Epithelial cell of esophagus (primary cell): ENCODE measurements around the gene CREB3.

Experiments
- DNase-seq: peaks from one replicate; pipeline ENCODE4 v3.0.0; 2010; ENCODE audit warnings: low read depth
- H3K4me3 ChIP-seq: 2 replicates; pipeline ENCODE4 v1.5.1; 2011; ENCODE audit warnings: mild to moderate bottlenecking, low read length, control low read depth
- TF ChIP-seq, protein P1 (sequence below): IDR thresholded peaks from 2 replicates; pipeline ENCODE4 v1.5.1; 2011; ENCODE audit warnings: low read depth, mild to moderate bottlenecking, low read length, control low read depth, inconsistent platforms; ENCODE audit not compliant: insufficient read depth; ENCODE audit errors: missing control alignments

CREB3 gene, protein sequence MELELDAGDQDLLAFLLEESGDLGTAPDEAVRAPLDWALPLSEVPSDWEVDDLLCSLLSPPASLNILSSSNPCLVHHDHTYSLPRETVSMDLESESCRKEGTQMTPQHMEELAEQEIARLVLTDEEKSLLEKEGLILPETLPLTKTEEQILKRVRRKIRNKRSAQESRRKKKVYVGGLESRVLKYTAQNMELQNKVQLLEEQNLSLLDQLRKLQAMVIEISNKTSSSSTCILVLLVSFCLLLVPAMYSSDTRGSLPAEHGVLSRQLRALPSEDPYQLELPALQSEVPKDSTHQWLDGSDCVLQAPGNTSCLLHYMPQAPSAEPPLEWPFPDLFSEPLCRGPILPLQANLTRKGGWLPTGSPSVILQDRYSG

DNA sequence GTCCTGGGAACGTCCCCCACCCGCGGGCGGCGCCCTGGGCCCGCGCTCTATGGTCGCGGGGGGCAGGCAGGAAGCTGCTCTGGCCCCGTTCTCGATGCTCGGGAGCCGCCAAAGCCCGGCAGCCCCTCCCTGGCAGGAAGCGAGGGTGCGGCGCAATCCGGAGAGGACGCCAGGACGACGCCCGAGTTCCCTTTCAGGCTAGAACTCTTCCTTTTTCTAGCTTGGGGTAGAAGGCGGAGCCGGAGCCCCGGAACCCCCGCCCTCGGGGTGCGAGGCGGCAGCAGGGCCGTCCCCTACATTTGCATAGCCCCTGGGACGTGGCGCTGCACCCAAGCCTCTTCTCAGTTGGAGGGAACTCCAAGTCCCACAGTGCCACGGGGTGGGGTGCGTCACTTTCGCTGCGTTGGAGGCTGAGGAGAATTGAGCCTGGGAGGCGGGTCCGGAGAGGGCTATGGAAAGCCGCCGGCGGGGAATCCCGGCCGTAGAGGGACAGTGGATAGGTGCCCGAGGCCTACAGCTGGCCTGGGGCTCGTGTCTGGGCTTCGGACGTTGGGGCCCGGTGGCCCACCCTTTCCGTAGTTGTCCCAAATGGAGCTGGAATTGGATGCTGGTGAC, at the start of gene CREB3, which contains the start of gene TLN1:
CREB3 (plus strand) TSS at position 482 of the 615 bp plus-strand sequence; CDS start at position 589, 107 bp downstream.
TLN1 (minus strand) TSS at position 11 of the 615 bp plus-strand sequence. CDS start 6,501 bp downstream, outside the sequence.
- TF ChIP-seq, protein P1, sequence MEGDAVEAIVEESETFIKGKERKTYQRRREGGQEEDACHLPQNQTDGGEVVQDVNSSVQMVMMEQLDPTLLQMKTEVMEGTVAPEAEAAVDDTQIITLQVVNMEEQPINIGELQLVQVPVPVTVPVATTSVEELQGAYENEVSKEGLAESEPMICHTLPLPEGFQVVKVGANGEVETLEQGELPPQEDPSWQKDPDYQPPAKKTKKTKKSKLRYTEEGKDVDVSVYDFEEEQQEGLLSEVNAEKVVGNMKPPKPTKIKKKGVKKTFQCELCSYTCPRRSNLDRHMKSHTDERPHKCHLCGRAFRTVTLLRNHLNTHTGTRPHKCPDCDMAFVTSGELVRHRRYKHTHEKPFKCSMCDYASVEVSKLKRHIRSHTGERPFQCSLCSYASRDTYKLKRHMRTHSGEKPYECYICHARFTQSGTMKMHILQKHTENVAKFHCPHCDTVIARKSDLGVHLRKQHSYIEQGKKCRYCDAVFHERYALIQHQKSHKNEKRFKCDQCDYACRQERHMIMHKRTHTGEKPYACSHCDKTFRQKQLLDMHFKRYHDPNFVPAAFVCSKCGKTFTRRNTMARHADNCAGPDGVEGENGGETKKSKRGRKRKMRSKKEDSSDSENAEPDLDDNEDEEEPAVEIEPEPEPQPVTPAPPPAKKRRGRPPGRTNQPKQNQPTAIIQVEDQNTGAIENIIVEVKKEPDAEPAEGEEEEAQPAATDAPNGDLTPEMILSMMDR = no peak
- DNase-seq = peak; percentile 99
- H3K4me3 ChIP-seq = peak within 1 kb of the TSS; percentile 87

- DNase-seq = no peak
- TF ChIP-seq, protein P1 = no peak
- H3K4me3 ChIP-seq = no peak overlapping the region
These were observed 49.1 kb upstream of the CREB3 start for GRCh38 chr9:35683323-35683722.

DNA sequence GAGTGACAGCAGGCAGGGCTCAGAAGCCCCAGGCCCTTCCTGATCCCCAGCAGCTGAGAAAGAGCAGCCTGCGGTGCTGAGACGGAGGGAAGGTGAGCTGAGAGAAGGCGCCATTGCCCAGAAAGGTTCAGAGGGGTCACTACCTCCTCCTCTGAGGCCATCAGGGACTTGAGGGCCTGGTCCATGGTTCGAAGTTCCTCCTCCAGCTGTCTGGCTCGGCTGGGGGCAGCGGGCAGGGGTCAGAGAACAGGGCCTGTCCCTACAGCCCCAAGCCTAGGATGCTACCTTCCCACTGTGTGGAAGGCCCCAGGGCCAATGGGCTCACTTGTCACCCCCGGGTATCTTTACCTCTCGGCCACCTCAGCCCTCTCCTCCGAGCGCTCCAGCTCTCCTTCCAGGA, 47.5 kb upstream of the CREB3 start:
- H3K4me3 ChIP-seq = no peak overlapping the region
- DNase-seq = no peak
- TF ChIP-seq, protein P1 = no peak

DNA sequence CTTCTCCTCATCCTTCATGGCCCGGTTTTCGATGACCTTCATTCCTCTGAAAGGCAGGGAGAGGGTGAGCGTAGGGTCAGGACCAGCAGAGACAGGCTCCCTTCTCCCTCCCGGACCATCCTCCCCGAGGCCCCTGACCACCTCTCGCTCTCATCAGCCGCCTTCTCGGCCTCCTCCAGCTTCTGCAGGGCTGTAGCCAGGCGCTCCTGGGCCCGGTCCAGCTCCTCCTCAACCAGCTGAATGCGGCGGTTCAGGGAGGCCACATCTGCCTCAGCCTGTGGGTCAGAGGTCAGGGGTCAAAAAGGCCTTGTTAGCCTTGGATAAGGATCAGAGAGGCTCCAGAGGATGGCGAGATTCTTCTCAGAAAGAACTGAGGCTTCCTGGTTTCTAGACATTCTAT, 47.0 kb upstream of the CREB3 start:
- H3K4me3 ChIP-seq = no peak overlapping the region
- TF ChIP-seq, protein P1 = no peak
- DNase-seq = no peak

DNA sequence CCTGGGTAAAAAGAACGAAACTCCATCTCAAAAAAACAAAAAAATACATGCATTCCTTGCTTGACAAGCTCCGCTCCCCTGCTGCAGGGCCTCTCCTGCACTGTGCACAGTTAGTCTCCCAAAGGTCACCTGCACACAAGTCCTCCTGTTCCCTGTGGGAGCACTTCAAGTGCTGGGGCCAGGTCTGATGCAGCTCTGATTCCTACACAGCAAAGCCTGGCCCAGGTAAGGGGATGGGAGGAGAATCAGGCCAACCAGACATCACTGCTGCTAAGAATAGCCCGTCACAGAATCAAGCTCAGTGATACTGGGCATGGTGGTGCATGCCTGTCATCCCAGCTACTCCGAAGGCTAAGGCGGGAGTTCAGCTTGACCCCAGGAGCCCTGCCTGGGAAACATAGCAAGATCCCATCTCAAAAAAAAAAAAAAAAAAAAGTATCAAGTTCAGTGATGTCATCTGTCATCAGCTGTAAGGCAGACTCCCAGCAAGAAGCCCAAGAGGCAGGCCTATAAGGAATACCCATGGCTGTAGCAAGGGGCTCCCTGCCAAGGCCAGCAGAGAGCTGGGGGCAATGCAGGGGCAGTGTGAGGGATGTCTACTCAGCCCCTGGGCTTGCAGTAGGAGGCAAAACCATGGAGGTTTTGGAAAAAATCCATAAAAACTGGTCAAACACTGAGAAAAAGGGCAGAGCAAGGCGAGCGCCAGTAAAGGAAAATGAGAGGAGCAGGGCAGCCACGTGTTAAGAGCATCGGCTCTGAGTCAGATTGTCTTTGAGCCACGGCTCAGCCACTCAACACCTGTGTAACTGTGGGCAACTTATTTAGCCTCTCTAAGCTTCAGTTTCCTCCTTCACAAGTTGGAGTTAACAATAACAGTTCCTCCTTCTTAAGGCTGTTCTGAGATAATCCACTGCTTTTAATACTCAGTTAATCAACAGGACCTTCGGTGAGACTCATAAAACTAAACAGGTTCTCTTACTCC, 46.0 kb upstream of the CREB3 start:
- TF ChIP-seq, protein P1 = no peak
- DNase-seq = no peak
- no peak overlapping the region for H3K4me3 ChIP-seq

GRCh38 chr9:35687306-35687705, 45.2 kb upstream of the CREB3 start:
- H3K4me3 ChIP-seq = no peak overlapping the region
- TF ChIP-seq, protein P1 = no peak
- DNase-seq = no peak
